ENCODE results near the gene MS4A6E.
"Not testable (repeated sequence)": the region's sequence is repeated elsewhere in the genome, so short reads cannot be mapped to it uniquely, and the experiment has no call there.

Gene MS4A6E

GRCh38 chr11:60282286-60282685 is 44.8 kb upstream of the MS4A6E start:
- no peaks in the 10 kb centered on the region for H3K27me3 ChIP-seq (ENCODE audit: insufficient read depth, low read length, poor library complexity, severe bottlenecking)
- H3K4me3 ChIP-seq (ENCODE audit: low read length, poor library complexity, severe bottlenecking), result no peak overlapping the region
- no peak overlapping the region for H2AFZ ChIP-seq (ENCODE audit: low read length)
- H4K20me1 ChIP-seq (ENCODE audit: insufficient read depth, low read length, poor library complexity, severe bottlenecking), result no peaks in the 10 kb centered on the region
- TF ChIP-seq EZH2phosphoT487 (IDR thresholded peaks at IDR 0.05; ENCODE audit: borderline replicate concordance) (no peak), CTCF (conservative IDR thresholded peaks at IDR 0.05; ENCODE audit: low read length) (no peak)
- H3K4me2 ChIP-seq (ENCODE audit: low read depth, low read length, poor library complexity, severe bottlenecking), result no peak overlapping the region
- H3F3A ChIP-seq (ENCODE audit: low read depth), result no peaks in the 10 kb centered on the region
- H3K9ac ChIP-seq (ENCODE audit: low read depth, low read length, poor library complexity, severe bottlenecking), result no peak overlapping the region
- H3K36me3 ChIP-seq (ENCODE audit: insufficient read depth, low read length), result no peaks in the 10 kb centered on the region
- no peaks in the 10 kb centered on the region for H3K9me3 ChIP-seq (ENCODE audit: insufficient read depth, low read depth, low read length)
- H3K9me2 ChIP-seq (replicated peaks; ENCODE audit: low read depth, low read length), result no peaks in the 10 kb centered on the region
- H3K4me1 ChIP-seq (ENCODE audit: insufficient read depth, low read length, poor library complexity, severe bottlenecking), result no peaks in the 10 kb centered on the region
- no peaks in the 10 kb centered on the region for H3K79me2 ChIP-seq (ENCODE audit: insufficient read depth, low read length)

- not testable (repeated sequence) for H3K36me3 ChIP-seq (ENCODE audit: insufficient read depth, low read length); H2AFZ ChIP-seq (ENCODE audit: low read length); H3K9me2 ChIP-seq (replicated peaks; ENCODE audit: low read depth, low read length); H3K4me1 ChIP-seq (ENCODE audit: insufficient read depth, low read length, poor library complexity, severe bottlenecking); H3K9me3 ChIP-seq (ENCODE audit: insufficient read depth, low read depth, low read length); H3F3A ChIP-seq (ENCODE audit: low read depth); H3K79me2 ChIP-seq (ENCODE audit: insufficient read depth, low read length); H3K9ac ChIP-seq (ENCODE audit: low read depth, low read length, poor library complexity, severe bottlenecking); H4K20me1 ChIP-seq (ENCODE audit: insufficient read depth, low read length, poor library complexity, severe bottlenecking); H3K27me3 ChIP-seq (ENCODE audit: insufficient read depth, low read length, poor library complexity, severe bottlenecking); H3K4me3 ChIP-seq (ENCODE audit: low read length, poor library complexity, severe bottlenecking); H3K4me2 ChIP-seq (ENCODE audit: low read depth, low read length, poor library complexity, severe bottlenecking)
These were observed 41.5 kb upstream of the MS4A6E start for GRCh38 chr11:60285411-60286126.

GRCh38 chr11:60288531-60288930 is 38.5 kb upstream of the MS4A6E start:
- H3K4me2 ChIP-seq (ENCODE audit: low read depth, low read length, poor library complexity, severe bottlenecking), result no peak overlapping the region
- no peak overlapping the region for H3K4me3 ChIP-seq (ENCODE audit: low read length, poor library complexity, severe bottlenecking)
- H3K27me3 ChIP-seq (ENCODE audit: insufficient read depth, low read length, poor library complexity, severe bottlenecking), result no peaks in the 10 kb centered on the region
- no peaks in the 10 kb centered on the region for H3K9me3 ChIP-seq (ENCODE audit: insufficient read depth, low read depth, low read length)
- H3K36me3 ChIP-seq (ENCODE audit: insufficient read depth, low read length), result no peaks in the 10 kb centered on the region
- H3K4me1 ChIP-seq (ENCODE audit: insufficient read depth, low read length, poor library complexity, severe bottlenecking), result no peaks in the 10 kb centered on the region
- no peaks in the 10 kb centered on the region for H3K9me2 ChIP-seq (replicated peaks; ENCODE audit: low read depth, low read length)
- TF ChIP-seq CTCF (conservative IDR thresholded peaks at IDR 0.05; ENCODE audit: low read length) (no peak), EZH2phosphoT487 (IDR thresholded peaks at IDR 0.05; ENCODE audit: borderline replicate concordance) (no peak)
- no peak overlapping the region for H2AFZ ChIP-seq (ENCODE audit: low read length)
- no peaks in the 10 kb centered on the region for H3K79me2 ChIP-seq (ENCODE audit: insufficient read depth, low read length)
- no peak overlapping the region for H3K9ac ChIP-seq (ENCODE audit: low read depth, low read length, poor library complexity, severe bottlenecking)
- no peaks in the 10 kb centered on the region for H4K20me1 ChIP-seq (ENCODE audit: insufficient read depth, low read length, poor library complexity, severe bottlenecking)
- no peaks in the 10 kb centered on the region for H3F3A ChIP-seq (ENCODE audit: low read depth)

GRCh38 chr11:60292145-60292544 is 34.9 kb upstream of the MS4A6E start:
- no peaks in the 10 kb centered on the region for H3K4me1 ChIP-seq (ENCODE audit: insufficient read depth, low read length, poor library complexity, severe bottlenecking)
- TF ChIP-seq EZH2phosphoT487 (IDR thresholded peaks at IDR 0.05; ENCODE audit: borderline replicate concordance) (no peak), CTCF (conservative IDR thresholded peaks at IDR 0.05; ENCODE audit: low read length) (no peak)
- H2AFZ ChIP-seq (ENCODE audit: low read length), result no peak overlapping the region

More at GRCh38 chr11:60292145-60292544, 34.9 kb upstream of the MS4A6E start:
- Histone ChIP-seq H3K79me2 (ENCODE audit: insufficient read depth, low read length) (no peaks in the 10 kb centered on the region), H3K9me2 (replicated peaks; ENCODE audit: low read depth, low read length) (no peaks in the 10 kb centered on the region), H4K20me1 (ENCODE audit: insufficient read depth, low read length, poor library complexity, severe bottlenecking) (no peaks in the 10 kb centered on the region), H3K36me3 (ENCODE audit: insufficient read depth, low read length) (no peaks in the 10 kb centered on the region), H3F3A (ENCODE audit: low read depth) (no peaks in the 10 kb centered on the region), H3K27me3 (ENCODE audit: insufficient read depth, low read length, poor library complexity, severe bottlenecking) (no peaks in the 10 kb centered on the region), H3K4me3 (ENCODE audit: low read length, poor library complexity, severe bottlenecking) (no peak overlapping the region), H3K9me3 (ENCODE audit: insufficient read depth, low read depth, low read length) (no peaks in the 10 kb centered on the region), H3K9ac (ENCODE audit: low read depth, low read length, poor library complexity, severe bottlenecking) (no peak overlapping the region), H3K4me2 (ENCODE audit: low read depth, low read length, poor library complexity, severe bottlenecking) (no peak overlapping the region)

Measured in Loucy (cell line).